ENCODE data around the gene MCHR1. TPM values are rescaled to one million over a fixed set of nuclear protein-coding genes. Genes with fewer than 3 reads are reported as not detected.

MCHR1 gene
- total RNA-seq, 1 experiment from 2014 or later, result not detected

DNA sequence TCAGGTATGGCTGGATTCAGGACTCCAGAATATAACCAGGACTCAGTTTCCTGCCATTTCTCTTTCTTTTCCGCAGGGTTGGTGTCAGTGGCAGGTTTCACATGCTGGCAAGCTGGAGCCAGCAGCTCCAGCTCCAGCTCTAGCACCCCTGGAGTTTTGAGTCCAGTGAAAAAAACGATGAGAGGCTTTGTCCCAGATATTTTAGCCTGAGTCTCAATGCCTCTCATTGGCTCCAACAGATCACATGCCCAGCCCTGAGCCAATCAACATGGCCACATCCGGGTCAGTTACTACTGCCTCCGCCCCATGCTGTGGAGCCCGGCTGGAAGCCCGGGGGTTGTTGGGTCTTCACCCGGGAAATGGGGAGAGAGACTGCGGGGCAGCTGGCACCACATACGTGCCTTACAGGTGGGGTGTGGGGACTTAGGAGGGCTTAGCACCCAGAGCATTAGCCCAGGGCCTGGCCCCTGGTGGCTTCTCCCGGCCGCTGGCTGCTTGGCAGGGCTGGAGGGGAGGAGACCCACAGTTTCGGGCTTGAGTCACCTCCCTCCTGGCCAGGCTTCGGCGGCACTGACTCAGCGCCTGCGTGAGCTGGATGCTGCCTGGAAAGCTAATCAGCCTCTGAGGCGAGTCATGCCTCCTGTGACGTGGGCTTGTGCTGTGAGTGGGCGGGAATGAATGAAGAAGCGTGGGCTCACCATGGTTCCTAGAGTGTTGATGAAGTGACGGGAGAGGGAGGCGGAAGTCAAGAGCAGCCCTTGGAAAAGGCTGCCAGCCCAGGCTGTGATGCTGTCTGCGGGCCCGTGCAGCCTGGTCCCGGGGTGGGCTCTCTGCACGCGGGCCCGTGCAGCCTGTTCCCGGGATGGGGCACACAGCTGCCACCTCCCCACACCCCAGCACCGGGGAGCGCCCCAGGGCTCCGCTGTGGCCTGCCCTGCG lies 27.5 kb upstream of the MCHR1 start:
- H3K4me3 ChIP-seq (replicated peaks in 1 of 2; ENCODE audit: low read depth in 1 of 2, low read length in 2 of 2), result peak overlapping the region; percentile 66 to 67
- H3K27me3 ChIP-seq (ENCODE audit: insufficient read depth, low read length), result no peaks in the 10 kb centered on the region
- no peaks in the 10 kb centered on the region for H3K9me3 ChIP-seq (ENCODE audit: control insufficient read depth in 1 of 2, insufficient read depth in 1 of 2, low read depth in 1 of 2, low read length in 2 of 2)
- H3K79me2 ChIP-seq (ENCODE audit: insufficient read depth, low read length), result peaks cover 3% of the 10 kb centered on the region; the same call in 1 of the 2 replicates
- peak; percentile 94 for ATAC-seq
- POLR2A ChIA-PET, result interaction anchor here (1.0 to 2.7 kb wide), 12 partner anchors 11 to 608 kb away, joined by 3 to 14 read pairs (median 4); partner anchors contain the start of gene MRTFA
- H3K9ac ChIP-seq (ENCODE audit: low read length), result peak overlapping the region; percentile 87
- peak overlapping the region; percentile 14 for H2AFZ ChIP-seq (ENCODE audit: low read depth, low read length, poor library complexity, severe bottlenecking)
- H3K36me3 ChIP-seq (ENCODE audit: control insufficient read depth in 1 of 2, insufficient read depth in 2 of 2, low read length in 2 of 2), result no peaks in the 10 kb centered on the region
- intact Hi-C loops (cut with micrococcal nuclease), result loop anchor here (10.0 kb wide), 1 partner anchor 243 kb away; no protein-coding TSS in a partner anchor
- RAD21 ChIA-PET (ENCODE audit: low non-redundant PET in 1 of 2, low total read pairs in 2 of 2, uncharacterized antibody in 2 of 2, unreplicated experiment in 2 of 2), result interaction anchor here (1.0 to 1.4 kb wide), 2 partner anchors 247 kb away, joined by 4 read pairs; no protein-coding TSS in a partner anchor
- CTCF ChIA-PET, result interaction anchor here (0.6 to 2.0 kb wide), 6 partner anchors 10 to 247 kb away, joined by 4 to 7 read pairs (median 4); no protein-coding TSS in a partner anchor
- H3K9me2 ChIP-seq (ENCODE audit: insufficient read depth), result no peaks in the 10 kb centered on the region
- BruUV-seq (replicated peaks), result TSS peak; percentile 84
- DNase-seq (ENCODE audit: low read depth, low spot score), result peak; percentile 95
- no peaks in the 10 kb centered on the region for H4K20me1 ChIP-seq (ENCODE audit: insufficient read depth)
- H3K27ac ChIP-seq (ENCODE audit: low read depth, low read length), result peak overlapping the region; percentile 98
- TF ChIP-seq POLR2A (IDR thresholded peaks at IDR 0.05; ENCODE audit: borderline replicate concordance, extremely low read depth, insufficient read depth, insufficient read length) (peak; percentile 93), CBX3 (IDR thresholded peaks at IDR 0.05; ENCODE audit: low read depth) (peak; percentile 66), EGR1 (IDR thresholded peaks at IDR 0.05; ENCODE audit: low read depth) (peak; percentile 99), EZH2 (IDR thresholded peaks at IDR 0.05) (no peak), EZH2phosphoT487 (IDR thresholded peaks at IDR 0.05; ENCODE audit: borderline replicate concordance) (no peak), SP1 (IDR thresholded peaks at IDR 0.05; ENCODE audit: low read depth) (peak; percentile 83), JUND (IDR thresholded peaks at IDR 0.05) (peak; percentile 39), FOSL1 (IDR thresholded peaks at IDR 0.05; ENCODE audit: low read depth) (peak; percentile 51; the same call in 1 of the 2 replicates), SIN3A (IDR thresholded peaks at IDR 0.05; ENCODE audit: low read depth) (peak; percentile 85), ZFX (IDR thresholded peaks at IDR 0.05) (peak; percentile 54; the same call in 1 of the 2 replicates), POLR2AphosphoS5 (IDR thresholded peaks at IDR 0.05; ENCODE audit: low read depth, low read length) (peak; percentile 82), YY1 (IDR thresholded peaks at IDR 0.05; ENCODE audit: extremely low read depth, insufficient replicate concordance, low read depth, low read length) (no peak)
- TF ChIP-seq, protein P1, sequence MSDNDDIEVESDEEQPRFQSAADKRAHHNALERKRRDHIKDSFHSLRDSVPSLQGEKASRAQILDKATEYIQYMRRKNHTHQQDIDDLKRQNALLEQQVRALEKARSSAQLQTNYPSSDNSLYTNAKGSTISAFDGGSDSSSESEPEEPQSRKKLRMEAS (IDR thresholded peaks at IDR 0.05), result peak; percentile 93
- TF ChIP-seq, protein P2, sequence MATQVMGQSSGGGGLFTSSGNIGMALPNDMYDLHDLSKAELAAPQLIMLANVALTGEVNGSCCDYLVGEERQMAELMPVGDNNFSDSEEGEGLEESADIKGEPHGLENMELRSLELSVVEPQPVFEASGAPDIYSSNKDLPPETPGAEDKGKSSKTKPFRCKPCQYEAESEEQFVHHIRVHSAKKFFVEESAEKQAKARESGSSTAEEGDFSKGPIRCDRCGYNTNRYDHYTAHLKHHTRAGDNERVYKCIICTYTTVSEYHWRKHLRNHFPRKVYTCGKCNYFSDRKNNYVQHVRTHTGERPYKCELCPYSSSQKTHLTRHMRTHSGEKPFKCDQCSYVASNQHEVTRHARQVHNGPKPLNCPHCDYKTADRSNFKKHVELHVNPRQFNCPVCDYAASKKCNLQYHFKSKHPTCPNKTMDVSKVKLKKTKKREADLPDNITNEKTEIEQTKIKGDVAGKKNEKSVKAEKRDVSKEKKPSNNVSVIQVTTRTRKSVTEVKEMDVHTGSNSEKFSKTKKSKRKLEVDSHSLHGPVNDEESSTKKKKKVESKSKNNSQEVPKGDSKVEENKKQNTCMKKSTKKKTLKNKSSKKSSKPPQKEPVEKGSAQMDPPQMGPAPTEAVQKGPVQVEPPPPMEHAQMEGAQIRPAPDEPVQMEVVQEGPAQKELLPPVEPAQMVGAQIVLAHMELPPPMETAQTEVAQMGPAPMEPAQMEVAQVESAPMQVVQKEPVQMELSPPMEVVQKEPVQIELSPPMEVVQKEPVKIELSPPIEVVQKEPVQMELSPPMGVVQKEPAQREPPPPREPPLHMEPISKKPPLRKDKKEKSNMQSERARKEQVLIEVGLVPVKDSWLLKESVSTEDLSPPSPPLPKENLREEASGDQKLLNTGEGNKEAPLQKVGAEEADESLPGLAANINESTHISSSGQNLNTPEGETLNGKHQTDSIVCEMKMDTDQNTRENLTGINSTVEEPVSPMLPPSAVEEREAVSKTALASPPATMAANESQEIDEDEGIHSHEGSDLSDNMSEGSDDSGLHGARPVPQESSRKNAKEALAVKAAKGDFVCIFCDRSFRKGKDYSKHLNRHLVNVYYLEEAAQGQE (IDR thresholded peaks at IDR 0.05; ENCODE audit: low read depth), result no peak
- H3K4me1 ChIP-seq (ENCODE audit: control insufficient read depth in 1 of 2, insufficient read depth in 2 of 2, low read length in 2 of 2), result peaks cover 9 to 39% of the 10 kb centered on the region in 2 experiments
- peak overlapping the region; percentile 90 for H3K4me2 ChIP-seq (ENCODE audit: low read length)
